Caco-2 (cell line): ENCODE data around the gene PMP22. TPM values are rescaled to one million over a fixed set of nuclear protein-coding genes. Genes with fewer than 3 reads are reported as not detected.

Source experiments
- BruUV-seq: library from RNA; stranded (reverse); fragments of 400-500 nt; replicated peaks from 2 replicates; lab custom pipeline; 2021; lab: Mats Ljungman, UMichigan
- CTCF ChIA-PET: fragments of 300-600 bp; sonication (Branson Sonifier 250); formaldehyde crosslinking; loops from one replicate; lab custom pipeline; 2022; ENCODE audit warnings: antibody characterized with exemption; lab: Charles Lee
- POLR2A ChIA-PET: fragments of 300-600 bp; sonication (Branson Sonifier 250); formaldehyde crosslinking; loops from one replicate; lab custom pipeline; 2022; ENCODE audit warnings: antibody characterized with exemption; lab: Charles Lee
- DNase-seq, 2 experiments: peaks; one replicate each; pipeline versions ENCODE4 v3.0.0 to v3.0.0-alpha.2; 2020 to 2022
- H3K27me3 ChIP-seq: replicated peaks from 2 replicates; pipeline ENCODE4 v1.6.0; 2011; ENCODE audit warnings: low read length; ENCODE audit not compliant: control insufficient read depth, insufficient read depth
- H3K36me3 ChIP-seq: 2 replicates; pipeline ENCODE4 v1.5.1; 2011; ENCODE audit warnings: low read length; ENCODE audit not compliant: control insufficient read depth, insufficient read depth
- H3K4me1 ChIP-seq: fragments of 250-450 bp; sonication (Bioruptor Pico); 2 replicates; pipeline ENCODE4 v1.5.1; 2020; ENCODE audit warnings: mild to moderate bottlenecking
- H3K4me3 ChIP-seq: 2 replicates; pipeline ENCODE4 v1.5.1; 2011; ENCODE audit warnings: low read depth, mild to moderate bottlenecking, control low read depth, low read length
- H3K9me3 ChIP-seq: fragments of 250-450 bp; sonication (Bioruptor Pico); 2 replicates; pipeline ENCODE4 v1.5.1; 2020; ENCODE audit warnings: mild to moderate bottlenecking, moderate library complexity
- H3K27ac Mint-ChIP-seq: one replicate; pipeline ENCODE4 v1.8.0; 2022; ENCODE audit warnings: mixed read lengths; ENCODE audit not compliant: unreplicated experiment
- H3K27me3 Mint-ChIP-seq: one replicate; pipeline ENCODE4 v1.8.0; 2022; ENCODE audit warnings: mixed read lengths; ENCODE audit not compliant: insufficient read depth, unreplicated experiment
- H3K36me3 Mint-ChIP-seq: one replicate; pipeline ENCODE4 v1.8.0; 2022; ENCODE audit warnings: mild to moderate bottlenecking, mixed read lengths; ENCODE audit not compliant: insufficient read depth, unreplicated experiment
- H3K4me1 Mint-ChIP-seq: one replicate; pipeline ENCODE4 v1.8.0; 2022; ENCODE audit warnings: low read depth, mixed read lengths; ENCODE audit not compliant: unreplicated experiment
- H3K4me3 Mint-ChIP-seq: one replicate; pipeline ENCODE4 v1.8.0; 2022; ENCODE audit warnings: mild to moderate bottlenecking, moderate library complexity, mixed read lengths; ENCODE audit not compliant: unreplicated experiment
- H3K9me3 Mint-ChIP-seq: one replicate; pipeline ENCODE4 v1.8.0; 2022; ENCODE audit warnings: mixed read lengths; ENCODE audit not compliant: unreplicated experiment
- intact Hi-C: fragments of 100-400 bp; cut with micrococcal nuclease; formaldehyde crosslinking; loops from one replicate; pipeline ENCODE4 v1.10.0; 2022; ENCODE audit not compliant: unreplicated experiment
- total RNA-seq: library from RNA; stranded (reverse); gene quantifications from 2 replicates; pipeline ENCODE4 v1.2.3, GENCODE V29; 2022
- TF ChIP-seq, protein P1 (sequence below), 2 experiments: fragments of 200-600 bp in 1 of 2; IDR thresholded peaks; 1 replicate in 1 of 2; 2 replicates in 1 of 2; pipeline versions ENCODE4 v1.5.1 to v1.8.0; 2011 to 2022; ENCODE audit warnings: antibody characterized with exemption in 1 of 2, control low read depth in 1 of 2, inconsistent platforms in 1 of 2, low read depth in 1 of 2, low read length in 1 of 2, mild to moderate bottlenecking in 1 of 2, moderate library complexity in 1 of 2; ENCODE audit not compliant: insufficient read depth in 1 of 2, severe bottlenecking in 1 of 2, unreplicated experiment in 1 of 2

Gene PMP22
- total RNA-seq, 1 experiment from 2014 or later, result 7.3 TPM

DNA sequence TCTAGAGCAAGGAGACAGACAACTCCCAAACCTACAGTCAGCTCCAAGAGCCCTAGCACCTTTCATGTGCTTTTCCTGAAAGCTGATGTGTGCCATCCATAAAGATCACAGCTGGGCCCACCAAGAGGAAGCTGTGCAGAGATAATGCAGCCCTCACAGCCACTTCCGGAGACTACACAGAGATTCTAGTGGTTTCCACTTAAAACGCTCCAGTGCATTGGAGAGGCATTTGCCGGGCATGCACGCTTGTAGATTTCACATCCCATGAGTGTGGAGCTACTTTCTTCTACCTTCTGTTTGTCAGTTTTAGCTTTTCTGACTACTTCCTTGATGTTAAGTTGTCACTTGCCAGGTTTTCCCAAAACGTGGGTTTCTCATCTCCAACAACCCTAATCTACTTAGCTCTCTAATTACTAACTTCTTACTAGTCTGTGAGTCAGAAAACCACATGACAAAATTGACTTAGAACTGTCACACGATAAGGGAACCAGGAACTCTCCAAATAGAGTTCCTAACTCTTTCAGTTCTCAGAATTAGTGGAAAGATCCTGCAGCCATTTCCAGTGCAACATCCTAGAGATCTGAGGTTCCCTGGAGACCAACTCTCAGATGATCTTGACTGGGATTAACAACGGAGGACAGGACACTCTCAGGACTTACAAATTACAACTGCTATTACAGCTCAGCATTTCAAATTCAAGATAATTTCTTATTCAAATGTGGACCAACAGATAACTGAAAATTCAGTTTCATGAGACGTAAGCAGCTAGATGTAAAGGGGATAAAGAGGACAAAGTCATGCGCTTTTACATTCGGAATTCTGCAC lies 28.6 kb downstream of the PMP22 start:
- intact Hi-C loops, result no loop called here
- POLR2A ChIA-PET, result interaction anchor here (0.6 kb wide), 1 partner anchor 23 kb away, joined by 3 read pairs; no protein-coding TSS in a partner anchor
- Mint-ChIP-seq H3K27ac (no peak overlapping the region), H3K36me3 (peaks cover 4% of the 10 kb centered on the region), H3K4me3 (no peak overlapping the region), H3K4me1 (peaks cover 13% of the 10 kb centered on the region), H3K9me3 (no peaks in the 10 kb centered on the region), H3K27me3 (no peaks in the 10 kb centered on the region)
- Histone ChIP-seq H3K27me3 (no peaks in the 10 kb centered on the region), H3K36me3 (no peaks in the 10 kb centered on the region), H3K9me3 (no peaks in the 10 kb centered on the region), H3K4me1 (peaks cover 20% of the 10 kb centered on the region), H3K4me3 (no peak overlapping the region)
- TF ChIP-seq, protein P1, sequence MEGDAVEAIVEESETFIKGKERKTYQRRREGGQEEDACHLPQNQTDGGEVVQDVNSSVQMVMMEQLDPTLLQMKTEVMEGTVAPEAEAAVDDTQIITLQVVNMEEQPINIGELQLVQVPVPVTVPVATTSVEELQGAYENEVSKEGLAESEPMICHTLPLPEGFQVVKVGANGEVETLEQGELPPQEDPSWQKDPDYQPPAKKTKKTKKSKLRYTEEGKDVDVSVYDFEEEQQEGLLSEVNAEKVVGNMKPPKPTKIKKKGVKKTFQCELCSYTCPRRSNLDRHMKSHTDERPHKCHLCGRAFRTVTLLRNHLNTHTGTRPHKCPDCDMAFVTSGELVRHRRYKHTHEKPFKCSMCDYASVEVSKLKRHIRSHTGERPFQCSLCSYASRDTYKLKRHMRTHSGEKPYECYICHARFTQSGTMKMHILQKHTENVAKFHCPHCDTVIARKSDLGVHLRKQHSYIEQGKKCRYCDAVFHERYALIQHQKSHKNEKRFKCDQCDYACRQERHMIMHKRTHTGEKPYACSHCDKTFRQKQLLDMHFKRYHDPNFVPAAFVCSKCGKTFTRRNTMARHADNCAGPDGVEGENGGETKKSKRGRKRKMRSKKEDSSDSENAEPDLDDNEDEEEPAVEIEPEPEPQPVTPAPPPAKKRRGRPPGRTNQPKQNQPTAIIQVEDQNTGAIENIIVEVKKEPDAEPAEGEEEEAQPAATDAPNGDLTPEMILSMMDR (IDR thresholded peaks at IDR 0.05; ENCODE audit: insufficient read depth in 1 of 2, low read depth in 1 of 2, low read length in 1 of 2, severe bottlenecking in 1 of 2, unreplicated experiment in 1 of 2), result no peak
- no peak for DNase-seq
- BruUV-seq, result no TSS peak
- CTCF ChIA-PET, result interaction anchor here (0.6 to 1.7 kb wide), 3 partner anchors 11 to 375 kb away, joined by 3 to 5 read pairs (median 4); no protein-coding TSS in a partner anchor

DNA sequence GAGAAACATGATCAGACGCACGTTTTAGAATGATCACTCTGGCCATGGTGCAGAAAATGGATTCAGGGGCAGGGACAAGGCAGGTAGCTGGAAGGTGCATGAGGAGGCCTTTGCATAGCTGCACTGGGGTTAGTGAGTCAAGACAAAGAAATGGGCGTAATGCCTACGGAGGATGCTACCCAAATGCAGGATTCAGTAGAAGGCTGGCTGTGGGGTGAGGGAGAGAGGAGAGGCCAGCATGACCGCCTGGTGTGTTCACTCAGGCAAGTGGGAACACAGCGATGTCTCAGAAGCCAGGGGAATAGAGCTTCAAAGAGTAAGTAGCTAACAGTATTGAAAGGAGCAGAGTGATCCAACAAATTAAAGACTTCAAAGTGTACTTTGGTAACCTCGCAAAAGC lies 31.2 kb downstream of the PMP22 start:
- CTCF ChIA-PET, result interaction anchor here (0.5 kb wide), 1 partner anchor 8 kb away, joined by 9 read pairs; no protein-coding TSS in a partner anchor
- Histone ChIP-seq H3K4me1 (peaks cover 20% of the 10 kb centered on the region), H3K9me3 (no peaks in the 10 kb centered on the region), H3K4me3 (no peak overlapping the region), H3K27me3 (no peaks in the 10 kb centered on the region), H3K36me3 (no peaks in the 10 kb centered on the region)
- POLR2A ChIA-PET, result no interaction called here
- TF ChIP-seq, protein P1 (IDR thresholded peaks at IDR 0.05; ENCODE audit: insufficient read depth in 1 of 2, low read depth in 1 of 2, low read length in 1 of 2, severe bottlenecking in 1 of 2, unreplicated experiment in 1 of 2), result no peak
- Mint-ChIP-seq H3K36me3 (peaks cover 4% of the 10 kb centered on the region), H3K4me3 (no peak overlapping the region), H3K27ac (no peak overlapping the region), H3K27me3 (no peaks in the 10 kb centered on the region), H3K4me1 (peaks cover 13% of the 10 kb centered on the region), H3K9me3 (no peaks in the 10 kb centered on the region)
- no peak for DNase-seq
- intact Hi-C loops, result no loop called here
- no TSS peak for BruUV-seq

DNA sequence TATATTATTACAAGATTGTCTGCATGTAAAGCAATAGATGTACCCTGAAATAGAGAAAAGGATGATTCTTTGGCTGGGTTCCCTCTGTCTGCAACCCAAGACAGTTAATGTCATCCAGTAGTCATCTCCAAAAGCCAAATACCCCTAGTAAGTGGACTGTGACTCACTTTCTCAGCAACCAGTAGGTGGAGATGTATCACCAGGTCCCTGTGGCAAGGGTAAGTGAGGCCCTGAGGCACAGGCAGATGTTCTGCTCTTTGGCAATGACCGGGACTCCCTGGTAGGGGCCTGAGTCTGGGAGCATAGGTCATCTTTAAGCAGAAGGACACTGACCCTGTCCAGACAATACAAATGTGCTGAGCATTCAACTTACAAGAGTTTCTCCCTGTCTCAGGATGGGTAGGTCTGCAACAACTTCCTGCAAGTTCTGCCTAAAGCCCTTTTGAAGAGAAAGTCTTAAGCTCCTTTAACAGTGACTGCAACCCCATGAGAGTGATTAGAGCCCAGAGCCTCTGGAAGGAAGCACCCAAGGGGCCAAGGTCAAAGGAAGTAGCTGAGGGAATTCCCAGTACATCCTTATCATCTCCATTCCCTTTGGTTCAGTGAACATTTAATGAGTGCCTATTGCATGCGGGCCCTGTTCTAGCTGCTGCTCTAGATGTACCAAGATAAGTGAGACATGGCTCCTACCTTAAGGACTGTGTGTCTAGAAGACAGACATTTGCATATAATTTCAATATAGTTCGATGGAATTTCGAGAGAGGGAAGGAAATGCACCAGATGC lies 31.9 kb downstream of the PMP22 start:
- Mint-ChIP-seq H3K36me3 (peaks cover 4% of the 10 kb centered on the region), H3K4me1 (peaks cover 7% of the 10 kb centered on the region), H3K9me3 (no peaks in the 10 kb centered on the region), H3K27ac (no peak overlapping the region), H3K27me3 (no peaks in the 10 kb centered on the region), H3K4me3 (no peak overlapping the region)
- Histone ChIP-seq H3K4me1 (peaks cover 16% of the 10 kb centered on the region), H3K4me3 (no peak overlapping the region), H3K36me3 (no peaks in the 10 kb centered on the region), H3K27me3 (no peaks in the 10 kb centered on the region), H3K9me3 (no peaks in the 10 kb centered on the region)
- CTCF ChIA-PET, result interaction anchor here (0.5 kb wide), 1 partner anchor 9 kb away, joined by 9 read pairs; no protein-coding TSS in a partner anchor
- POLR2A ChIA-PET, result no interaction called here
- TF ChIP-seq, protein P1 (IDR thresholded peaks at IDR 0.05; ENCODE audit: insufficient read depth in 1 of 2, low read depth in 1 of 2, low read length in 1 of 2, severe bottlenecking in 1 of 2, unreplicated experiment in 1 of 2), result peak in 1 of 2 experiments; percentile 20
- DNase-seq, result peak; percentile 29 to 34
- BruUV-seq, result no TSS peak
- intact Hi-C loops, result no loop called here
